COR-L47 (cell line): Measurements from ENCODE around the gene STMP1.
"Not testable (repeated sequence)": the region's sequence is repeated elsewhere in the genome, so short reads cannot be mapped to it uniquely, and the experiment has no call there.

Experiments used
- DNase-seq: peaks from one replicate; lab custom pipeline; 2025; lab: John Stamatoyannopoulos, UW

STMP1 gene

DNA sequence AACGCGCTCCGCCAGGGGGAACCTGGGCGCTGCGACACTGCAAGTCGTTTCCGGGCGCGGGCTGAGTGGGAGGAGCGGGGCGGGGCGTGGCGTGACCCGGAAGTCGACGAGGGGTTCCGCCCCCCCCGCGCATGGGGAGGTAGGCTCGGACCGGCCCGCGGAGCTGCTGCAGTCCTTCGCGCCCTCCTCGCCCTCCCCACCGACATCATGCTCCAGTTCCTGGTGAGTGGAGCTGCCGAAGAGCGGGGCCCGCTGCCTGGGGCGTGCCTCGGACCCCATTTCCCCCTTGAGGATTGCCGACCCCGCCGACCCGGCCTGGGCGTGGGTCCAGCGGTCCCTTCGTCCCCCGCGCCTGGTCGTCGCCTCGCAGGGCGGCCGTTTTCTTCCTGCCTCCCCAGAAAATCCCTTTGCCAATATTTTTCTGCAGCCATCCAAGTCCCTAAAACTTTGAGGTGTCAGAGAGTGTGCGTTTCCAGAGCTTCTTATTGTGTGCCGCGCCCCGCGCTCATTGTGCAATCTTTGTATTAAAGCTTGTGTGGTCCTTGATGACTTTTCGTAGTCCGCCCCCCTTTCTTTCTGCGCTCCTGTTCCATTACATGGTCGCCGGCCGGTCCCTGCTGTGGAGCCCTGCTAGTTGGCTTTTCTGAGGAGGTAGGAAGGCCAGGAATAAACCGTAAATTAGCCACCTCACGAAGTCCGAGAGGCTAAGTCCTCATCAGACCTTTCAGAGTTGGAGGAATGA lies at the start of gene STMP1:
STMP1 (plus strand) TSS at position 142 of the 742 bp plus-strand sequence.
- DNase-seq = peak; percentile 95

DNA sequence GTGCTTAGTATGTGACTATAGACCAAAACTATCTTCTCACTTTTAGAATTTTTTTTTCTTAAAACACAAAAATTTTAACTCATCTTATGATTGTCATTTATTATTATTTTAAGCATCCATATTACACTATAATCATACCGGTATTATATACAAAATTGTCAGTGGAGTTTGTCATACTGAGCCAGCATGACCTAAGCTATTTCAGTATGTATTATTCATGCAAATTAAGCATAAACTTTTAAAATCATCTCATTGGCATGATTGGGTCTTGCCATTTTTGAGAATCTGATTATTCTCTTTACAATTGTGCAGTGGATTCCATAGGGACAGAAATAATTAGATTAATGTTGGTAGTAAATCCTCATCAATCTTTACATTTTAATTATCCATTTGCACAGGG lies 46.2 kb upstream of the STMP1 start:
- DNase-seq = no peak

DNA sequence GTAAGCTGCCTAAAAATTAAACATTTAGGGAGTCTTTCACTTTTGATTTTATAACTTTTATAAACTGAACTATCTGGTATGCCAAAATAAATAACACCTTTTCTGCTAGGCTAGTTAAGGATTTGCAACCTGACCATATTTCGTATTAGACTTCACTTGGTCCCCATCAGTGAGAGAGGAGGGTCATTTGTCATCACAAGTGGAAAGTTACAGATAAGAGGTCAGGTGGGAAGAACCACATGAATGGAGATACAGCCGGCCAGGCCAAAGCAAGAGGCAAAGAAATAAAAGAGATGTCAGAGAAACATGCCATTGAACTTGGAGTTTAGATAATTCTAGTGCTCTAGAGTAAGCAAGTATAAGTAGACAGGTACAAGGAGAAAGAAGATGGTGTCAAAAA lies 44.5 kb upstream of the STMP1 start:
- DNase-seq = no peak

DNA sequence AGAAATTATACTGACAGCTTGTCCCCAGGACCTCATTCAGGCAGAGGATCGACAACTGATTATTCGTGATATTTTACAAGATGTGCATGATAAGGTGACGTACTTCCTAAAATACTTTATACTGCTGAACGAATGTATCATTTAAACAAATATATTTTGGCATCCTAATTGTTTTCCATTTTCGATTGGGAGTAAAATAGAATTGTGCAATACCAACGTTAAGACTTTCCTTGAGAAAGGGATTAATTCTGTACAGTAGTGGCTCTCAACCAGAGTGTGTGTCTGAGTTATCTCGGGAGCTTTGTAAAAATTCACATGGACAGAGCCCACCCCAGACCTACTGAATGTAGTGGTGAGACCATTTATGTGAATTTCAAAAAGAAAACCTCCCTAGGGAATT lies 43.8 kb upstream of the STMP1 start:
- no peak for DNase-seq

DNA sequence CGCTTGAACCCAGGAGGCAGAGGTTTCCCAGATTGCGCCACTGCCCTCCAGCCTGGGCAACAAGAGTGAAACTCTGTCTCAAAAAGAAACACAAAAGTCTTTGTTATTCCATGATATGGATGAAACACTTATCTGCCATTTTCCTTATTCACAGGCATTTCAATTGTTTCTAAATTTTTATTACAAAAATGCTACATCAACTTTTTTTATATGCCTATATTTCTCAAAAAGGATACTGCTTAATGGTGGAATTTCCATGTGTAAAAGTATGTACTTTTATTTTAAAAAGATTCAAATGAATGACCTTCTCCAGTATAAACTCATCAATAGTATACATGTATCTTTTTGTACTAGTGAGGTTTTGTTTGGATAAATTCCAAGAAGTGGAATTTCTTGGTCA lies 41.9 kb upstream of the STMP1 start:
- DNase-seq = no peak

DNA sequence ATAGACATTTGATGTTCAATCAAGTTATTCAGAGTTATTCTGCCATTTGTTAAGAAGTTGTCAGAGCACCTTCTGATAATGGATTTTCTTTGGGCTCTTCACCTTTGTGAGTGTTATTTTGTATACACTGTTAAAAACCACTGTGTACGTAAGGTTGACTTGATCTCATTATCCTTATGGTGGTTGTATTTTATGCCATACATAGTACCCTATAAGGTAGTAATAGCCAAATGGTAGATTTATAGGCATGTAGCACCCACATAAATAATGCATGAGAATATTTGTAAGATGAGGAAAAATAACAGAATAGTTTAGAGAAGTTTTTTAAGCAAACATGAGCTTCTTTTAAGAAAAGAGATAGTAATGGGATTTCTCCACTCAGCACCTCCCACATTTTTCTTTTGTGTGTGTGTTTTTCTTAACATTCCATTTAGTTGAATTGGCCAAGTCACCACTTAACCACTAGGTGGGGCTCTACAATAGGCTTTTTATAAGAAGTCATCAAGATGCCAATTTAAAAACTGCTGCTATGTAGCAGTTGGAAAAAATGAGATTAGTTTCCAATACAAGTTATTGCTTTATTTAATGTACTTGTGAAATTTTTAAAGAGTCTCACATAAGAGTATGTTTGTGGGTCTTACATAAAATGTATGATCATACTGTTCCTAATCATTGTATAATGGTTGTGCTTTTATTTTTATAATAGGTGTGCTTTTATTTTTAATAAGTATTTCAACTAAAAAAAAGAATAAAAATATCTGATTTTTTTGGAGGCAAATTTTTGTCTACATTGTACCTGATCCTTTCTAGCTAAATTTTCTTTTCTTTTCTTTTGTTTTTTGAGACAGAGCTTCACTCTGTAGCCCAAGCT lies 41.1 kb upstream of the STMP1 start:
- peak; percentile 59 for DNase-seq

DNA sequence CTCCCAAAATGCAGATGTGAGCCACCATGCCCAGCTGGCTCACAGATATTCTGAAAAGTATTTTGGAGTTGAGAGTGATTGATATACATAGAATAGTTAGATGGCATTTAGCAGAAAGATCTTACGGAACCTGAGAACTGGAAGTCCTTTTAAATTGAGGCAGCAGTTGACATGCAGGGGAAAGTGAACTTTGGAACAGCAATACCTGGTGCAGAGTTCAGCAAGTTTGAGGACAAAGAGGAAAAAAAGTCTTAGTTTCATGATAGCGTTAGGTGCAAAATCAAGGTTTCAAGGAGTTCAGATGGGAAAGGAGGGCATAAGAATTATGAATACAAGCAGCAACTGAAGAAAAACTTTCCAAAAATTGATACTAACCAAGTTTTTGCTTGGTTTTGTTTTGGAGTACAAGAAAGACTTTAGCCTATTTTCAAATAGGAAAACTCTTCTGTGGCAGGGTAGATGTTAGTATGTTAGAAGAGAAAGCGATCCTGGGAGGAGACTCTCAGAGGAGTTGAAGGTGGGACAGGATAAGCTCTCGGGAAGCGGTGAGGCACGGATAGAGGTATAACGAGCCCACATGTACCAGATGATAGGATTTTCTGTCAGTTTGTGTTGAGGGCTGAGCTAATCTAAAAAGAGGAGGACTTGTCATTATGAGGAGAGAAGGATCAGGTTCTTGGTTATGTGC lies 28.0 kb upstream of the STMP1 start:
- no peak for DNase-seq

DNA sequence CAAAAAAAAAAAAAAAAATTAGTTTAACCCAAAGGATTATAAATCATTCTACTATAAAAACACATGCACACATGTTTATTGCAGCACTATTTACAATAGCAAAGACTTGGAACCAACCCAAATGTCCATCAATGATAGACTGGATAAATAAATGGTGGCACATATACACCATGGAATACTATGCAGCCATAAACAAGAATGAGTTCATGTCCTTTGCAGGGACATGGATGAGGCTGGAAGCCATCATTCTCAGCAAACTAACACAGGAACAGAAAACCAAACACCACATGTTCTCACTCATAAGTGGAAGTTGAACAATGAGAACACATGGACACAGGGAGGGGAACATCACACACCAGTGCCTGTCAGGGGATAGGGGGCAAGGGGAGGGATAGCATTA lies 22.6 kb upstream of the STMP1 start:
- not testable (repeated sequence) for DNase-seq

DNA sequence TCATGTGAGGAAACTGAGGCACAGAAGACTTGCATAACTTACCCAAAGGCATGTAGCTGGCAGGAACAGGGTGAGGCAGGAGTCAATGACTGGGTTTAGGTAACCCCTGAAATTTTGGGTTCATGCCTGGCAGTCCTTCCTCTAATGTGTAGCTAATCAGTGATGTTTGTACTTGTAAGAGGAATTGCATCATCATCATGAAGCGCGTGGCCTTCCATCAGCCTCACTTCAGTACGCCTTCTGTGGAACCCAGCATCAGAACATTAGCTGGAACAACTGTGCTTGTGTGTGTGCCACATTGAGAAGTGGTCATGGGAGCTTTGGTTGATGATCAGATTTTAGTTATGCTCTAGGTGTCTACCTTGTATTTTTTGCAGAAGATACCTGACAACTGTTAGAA lies 18.2 kb upstream of the STMP1 start:
- DNase-seq = no peak

DNA sequence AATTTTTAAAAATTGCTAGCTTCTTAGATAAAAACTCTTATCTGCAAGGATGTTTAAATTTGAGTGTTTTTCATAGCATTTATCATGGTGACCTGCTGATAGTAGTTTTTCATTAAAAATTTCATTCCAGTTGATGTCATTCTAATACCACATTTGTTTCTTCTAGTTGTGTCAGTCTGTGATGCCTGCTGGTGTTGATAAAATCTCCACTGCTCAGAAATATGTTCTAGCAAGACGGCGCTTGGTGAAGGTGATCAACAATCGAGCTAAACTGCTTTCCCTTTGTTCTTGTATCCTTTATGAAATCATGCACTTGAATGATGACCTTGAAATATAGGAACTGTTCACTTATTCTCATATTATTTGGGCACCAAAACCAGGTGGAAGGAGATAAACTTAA lies 17.6 kb upstream of the STMP1 start:
- no peak for DNase-seq

DNA sequence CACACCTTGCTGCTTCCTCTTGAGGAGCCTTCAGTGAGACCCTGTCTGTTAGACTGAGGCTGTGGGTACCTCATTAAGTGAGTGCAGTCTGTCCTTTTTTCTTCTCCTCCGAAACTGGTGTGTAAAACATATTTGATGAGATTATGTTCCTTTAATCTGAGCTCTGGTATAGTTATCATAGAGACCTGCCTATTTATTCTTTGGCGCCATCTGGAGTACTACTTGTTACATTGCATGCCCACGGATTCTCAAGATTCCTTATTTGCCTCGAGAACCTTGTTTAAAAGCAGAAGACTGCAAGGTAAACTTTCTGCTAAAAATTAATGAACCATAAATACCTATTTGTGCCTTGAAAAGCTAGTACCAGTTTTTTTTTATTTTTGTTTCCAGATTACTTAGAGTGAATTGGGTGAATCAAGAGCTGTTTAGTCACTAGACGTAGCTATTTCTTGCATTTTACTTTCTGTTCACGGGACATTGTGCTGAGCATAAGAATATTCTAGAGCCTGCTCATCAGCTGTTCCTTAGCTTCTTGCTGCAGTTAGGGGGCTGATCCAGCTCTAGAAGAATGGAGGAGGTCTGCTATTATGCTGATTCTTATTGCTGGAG lies 16.9 kb upstream of the STMP1 start:
- DNase-seq = peak; percentile 47

DNA sequence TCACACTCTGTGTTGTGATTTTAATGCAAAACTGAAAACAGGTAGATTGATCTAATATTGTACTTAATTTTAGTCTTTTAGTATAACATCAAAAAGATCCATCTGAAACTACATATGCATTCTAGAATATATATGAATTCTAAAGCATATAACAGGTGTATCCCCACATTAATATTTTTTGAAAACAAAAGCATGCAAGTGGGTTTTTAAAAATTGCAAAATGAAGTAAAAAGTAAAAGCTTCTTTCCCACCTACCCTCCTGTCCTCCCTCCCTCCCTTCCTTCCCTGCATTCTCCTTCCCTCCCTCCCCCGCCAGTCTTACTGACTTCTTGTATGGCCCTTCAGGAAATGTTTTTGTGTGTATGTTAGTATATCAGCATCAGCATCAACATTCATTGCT lies 14.6 kb upstream of the STMP1 start:
- DNase-seq = no peak

DNA sequence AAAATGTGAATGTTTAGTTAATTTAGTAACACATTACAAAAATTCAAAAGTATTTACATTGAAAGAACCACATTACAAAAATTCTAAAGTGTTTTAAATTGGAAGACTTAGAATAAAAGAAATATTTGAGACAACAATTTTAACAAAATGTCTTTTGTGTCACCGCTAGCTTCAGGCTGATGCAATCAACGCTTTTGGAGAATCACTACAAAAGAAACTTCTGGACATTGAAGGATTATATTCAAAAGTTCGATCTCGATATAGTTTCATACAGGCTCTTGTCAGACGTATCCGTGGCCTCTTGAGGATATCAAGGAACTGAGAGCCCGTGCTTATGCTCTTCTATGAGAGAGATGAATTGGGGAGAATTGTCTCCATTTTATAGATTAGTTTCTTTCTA lies 14.1 kb upstream of the STMP1 start:
- DNase-seq = no peak

DNA sequence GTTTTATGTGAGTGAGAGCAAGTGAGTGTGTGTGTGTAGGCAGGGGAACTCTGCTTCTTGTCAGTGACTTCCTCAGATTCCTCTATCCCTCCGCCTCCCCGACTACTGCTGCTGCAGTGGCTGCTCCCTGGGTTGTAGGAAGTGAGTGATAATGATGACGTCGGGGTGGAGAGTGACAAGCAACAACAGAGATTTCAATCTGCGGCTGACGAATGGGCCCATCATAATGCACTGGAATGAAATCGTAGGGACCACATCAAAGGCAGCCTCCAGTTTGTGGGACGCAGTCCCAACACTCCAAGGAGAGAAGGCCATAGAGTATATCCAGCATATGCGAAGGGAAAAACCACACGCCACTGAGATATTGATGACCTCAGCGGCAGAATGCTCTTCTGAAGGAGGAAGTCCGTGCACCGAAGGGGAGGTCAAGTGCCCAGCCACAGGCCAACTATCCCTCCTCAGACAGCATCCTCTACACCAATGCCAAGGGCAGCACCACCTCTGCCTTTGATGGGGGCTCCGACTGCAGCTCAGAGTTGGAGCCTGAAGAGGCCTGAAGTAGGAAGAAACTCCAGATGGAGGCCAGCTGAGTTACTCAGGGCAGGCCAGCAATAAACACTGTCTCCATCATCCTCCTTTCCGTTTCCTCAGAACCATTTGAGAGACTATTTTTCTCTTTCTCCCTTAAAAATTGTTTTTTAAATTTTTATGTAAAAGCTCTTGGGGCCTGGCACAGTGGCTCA lies 11.3 kb upstream of the STMP1 start:
- no peak for DNase-seq

DNA sequence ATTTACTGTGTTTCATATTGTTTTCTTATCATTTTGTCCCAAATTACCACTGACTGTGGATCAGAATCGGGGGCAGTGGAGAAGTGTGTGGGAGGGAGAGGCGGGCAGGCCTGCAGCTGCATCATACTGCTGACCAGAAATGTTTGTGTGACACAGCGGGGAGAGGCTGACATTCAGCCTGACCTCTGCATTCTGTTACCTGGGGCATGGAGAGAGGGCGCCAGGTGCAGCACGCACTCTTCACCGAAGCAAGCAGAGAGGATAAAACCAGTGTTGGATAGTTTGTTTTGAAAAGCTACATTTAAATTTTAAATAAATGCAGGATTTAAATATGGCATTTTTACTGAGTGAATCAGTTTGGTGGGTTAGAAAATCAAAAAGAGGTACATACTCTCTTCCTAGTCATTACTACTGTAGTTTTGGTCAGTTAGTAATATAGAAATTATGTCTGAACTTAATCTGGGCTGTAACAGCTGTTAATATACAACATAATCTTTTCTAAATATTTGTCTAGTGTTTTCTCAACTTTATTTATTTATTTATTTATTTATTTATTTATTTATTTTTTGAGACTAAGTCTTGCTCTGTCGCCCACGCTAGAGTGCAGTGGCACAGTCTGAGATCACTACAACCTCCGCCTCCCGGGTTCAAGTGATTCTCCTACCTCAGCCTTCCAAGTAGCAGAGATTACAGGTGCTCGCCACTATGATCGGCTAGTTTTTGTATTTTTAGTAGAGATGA lies 8.8 kb upstream of the STMP1 start:
- no peak for DNase-seq

DNA sequence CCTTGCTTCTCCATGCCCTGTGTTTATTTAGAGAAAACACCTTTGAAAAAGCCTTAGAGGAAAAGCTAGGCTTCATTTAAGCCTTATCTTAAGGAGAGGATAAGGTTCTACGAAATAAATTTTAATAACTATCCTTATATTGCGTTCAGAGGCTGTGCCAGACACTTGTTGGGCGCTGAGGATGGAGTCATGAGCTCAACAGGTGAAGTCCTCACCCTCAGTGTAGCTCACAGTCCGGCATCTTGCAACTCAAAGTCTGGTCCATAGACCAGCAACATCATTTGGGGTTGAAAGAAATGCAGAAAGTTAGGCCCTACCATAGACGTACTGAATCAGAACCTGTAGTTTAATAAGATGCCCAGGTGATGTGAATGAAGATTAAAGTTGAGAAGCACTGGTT lies 3.8 kb upstream of the STMP1 start:
- no peak for DNase-seq

DNA sequence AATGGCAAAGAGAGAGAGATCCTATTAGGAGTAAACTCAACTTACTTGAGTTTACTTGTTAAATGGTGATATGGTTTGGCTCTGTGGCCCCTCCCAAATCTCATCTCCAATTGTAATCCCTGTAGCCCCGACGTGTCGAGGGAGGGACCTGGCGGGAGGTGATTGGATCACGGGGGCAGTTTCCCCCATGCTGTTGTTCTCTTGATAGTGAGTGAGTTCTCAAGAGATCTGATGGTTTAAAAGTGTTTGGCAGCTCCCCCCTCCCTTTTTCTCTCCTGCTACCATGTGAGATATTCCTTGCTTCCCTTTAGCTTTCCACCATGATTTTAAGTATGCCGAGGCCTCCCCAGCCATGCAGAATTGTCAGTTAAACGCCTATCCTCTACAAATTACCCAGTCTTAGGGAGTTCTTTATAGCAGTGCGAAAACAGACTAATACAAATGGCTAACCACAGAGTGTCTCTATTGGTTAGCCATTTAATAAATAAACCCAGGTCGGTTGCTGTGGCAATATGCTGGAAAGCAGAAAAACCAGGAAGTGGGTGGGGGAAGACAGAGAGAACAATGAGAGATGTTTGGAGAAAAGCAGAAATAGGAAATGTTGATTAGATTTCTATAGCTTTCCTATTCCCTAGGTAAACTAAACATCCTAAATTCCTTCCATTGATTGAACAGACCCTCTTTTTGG lies 3.0 kb upstream of the STMP1 start:
- peak; percentile 4 for DNase-seq

DNA sequence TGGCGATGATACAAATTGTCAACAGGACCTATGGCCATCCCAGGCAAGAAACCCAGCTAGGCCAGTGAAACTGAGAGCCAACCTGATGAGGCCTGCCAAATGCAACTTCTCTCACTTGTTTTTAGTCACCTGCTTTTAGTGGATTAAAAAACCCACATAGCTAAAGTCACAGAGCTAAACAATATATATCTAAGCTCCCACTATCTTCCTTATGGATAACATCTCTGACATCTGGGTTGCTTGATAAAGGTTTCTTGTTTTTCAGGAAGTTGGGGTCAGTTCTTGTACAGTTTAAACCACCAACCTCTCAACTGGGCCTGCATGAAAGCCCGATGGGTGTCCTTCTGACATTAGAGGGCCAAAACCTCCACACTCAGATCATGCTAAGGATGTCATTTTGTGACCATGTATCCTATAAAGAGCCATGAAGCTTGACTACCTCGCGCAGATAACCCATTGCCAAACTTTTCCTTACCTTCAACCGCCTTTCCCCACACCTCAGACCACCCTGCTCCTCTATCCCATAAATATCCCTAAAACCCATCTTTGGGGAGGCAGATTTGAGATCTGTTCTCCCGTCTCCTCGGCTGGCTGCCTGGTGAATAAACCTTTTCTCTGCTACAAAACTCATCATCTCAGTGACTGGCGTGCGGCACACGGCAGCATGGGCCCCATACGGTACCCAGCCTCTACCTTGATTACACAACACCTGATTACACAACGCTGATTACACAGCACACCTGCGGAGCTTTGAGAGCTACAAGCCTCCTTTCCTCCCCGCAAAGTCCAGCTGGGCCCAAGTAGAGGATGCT lies 797 bp upstream of the STMP1 start:
- peak; percentile 46 for DNase-seq

DNA sequence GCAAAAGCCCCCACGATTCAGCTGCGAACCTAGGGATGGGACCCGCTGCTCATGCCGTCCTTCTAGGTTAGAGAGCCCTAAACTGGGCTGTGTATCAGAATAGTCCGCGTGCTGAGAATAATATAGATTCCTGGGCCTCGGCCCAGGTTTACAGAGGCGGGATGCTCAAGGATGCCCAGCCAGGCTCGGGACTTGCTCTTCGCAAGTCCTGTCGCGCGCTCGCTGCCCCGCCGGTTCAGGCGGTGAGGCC lies 266 bp upstream of the STMP1 start:
- DNase-seq = no peak

DNA sequence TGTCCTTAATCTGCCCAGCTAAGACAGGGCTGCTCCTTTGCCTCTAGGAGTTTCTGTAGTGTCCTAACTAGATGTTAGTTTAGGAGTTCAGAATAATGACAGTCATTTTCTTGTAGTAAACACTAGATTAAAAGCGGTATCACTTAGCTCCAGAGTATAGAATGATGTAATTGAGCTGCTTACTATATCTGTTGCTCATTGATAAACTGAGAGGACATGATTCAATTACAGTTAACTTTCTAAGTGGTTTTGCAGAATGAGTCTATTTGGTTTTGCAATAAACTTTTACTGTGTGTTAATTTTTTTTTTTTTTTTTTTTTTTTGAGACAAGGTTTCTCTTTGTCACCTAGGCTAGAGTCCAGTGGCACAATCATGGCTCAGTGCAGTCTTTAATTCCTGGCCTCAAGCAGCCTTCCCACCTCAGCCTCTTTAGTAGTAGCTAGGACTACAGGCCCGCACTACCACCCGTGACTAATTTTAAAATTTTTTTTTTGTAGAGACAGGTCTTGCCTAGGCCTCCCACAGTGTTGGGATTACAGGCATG lies 1.8 kb downstream of the STMP1 start:
- DNase-seq = no peak
